ENCODE measurements around the gene MED8. TPM values are rescaled to one million over a fixed set of nuclear protein-coding genes. Genes with fewer than 3 reads are reported as not detected.

MED8 gene
- total and polyA plus RNA-seq, 9 of the 15 experiments (the other 6 are each of a cell fraction or from before 2014, with no cell fraction given): 23.0 to 120 (median 56.4) TPM

DNA sequence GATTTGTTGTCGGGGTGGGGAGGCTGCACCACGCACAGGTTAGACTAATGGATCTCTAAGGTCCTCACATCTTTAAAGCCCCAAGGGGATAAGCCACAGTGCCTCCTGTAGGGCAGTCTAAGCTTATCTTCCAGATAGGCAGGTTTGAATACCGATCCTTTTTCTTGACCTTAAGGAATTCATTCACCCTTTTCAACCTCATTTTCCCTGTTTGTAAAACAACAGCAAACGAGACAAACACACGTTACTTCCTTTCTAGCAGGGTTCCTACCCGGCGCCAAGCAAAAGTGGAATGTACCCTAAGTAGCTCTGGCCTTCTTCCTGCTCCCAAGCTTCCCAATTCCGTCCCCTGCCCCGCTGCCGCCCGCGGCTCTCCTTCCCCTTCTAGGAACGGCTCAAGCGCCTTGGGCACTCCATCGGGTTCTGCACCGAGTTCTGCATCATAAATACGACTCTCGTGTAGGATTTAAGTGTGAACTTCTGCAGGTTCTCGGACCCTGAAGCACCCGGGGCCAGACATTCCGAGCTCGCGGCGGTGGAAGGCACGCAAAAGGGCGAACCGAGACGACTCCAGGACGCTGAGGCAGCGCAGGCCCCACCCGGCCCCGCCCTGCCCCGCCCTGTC, 31.4 kb downstream of the MED8 start (continued):
- TF ChIP-seq, protein P1, sequence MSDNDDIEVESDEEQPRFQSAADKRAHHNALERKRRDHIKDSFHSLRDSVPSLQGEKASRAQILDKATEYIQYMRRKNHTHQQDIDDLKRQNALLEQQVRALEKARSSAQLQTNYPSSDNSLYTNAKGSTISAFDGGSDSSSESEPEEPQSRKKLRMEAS (CRISPR knock-in tag; IDR thresholded peaks at IDR 0.05): no peak
- TF ChIP-seq, protein P2, sequence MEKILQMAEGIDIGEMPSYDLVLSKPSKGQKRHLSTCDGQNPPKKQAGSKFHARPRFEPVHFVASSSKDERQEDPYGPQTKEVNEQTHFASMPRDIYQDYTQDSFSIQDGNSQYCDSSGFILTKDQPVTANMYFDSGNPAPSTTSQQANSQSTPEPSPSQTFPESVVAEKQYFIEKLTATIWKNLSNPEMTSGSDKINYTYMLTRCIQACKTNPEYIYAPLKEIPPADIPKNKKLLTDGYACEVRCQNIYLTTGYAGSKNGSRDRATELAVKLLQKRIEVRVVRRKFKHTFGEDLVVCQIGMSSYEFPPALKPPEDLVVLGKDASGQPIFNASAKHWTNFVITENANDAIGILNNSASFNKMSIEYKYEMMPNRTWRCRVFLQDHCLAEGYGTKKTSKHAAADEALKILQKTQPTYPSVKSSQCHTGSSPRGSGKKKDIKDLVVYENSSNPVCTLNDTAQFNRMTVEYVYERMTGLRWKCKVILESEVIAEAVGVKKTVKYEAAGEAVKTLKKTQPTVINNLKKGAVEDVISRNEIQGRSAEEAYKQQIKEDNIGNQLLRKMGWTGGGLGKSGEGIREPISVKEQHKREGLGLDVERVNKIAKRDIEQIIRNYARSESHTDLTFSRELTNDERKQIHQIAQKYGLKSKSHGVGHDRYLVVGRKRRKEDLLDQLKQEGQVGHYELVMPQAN (IDR thresholded peaks at IDR 0.05; ENCODE audit: borderline replicate concordance): peak; percentile 55; the same call in 1 of the 2 replicates
- peak; percentile 69 for TF ChIP-seq PRDM10 (IDR thresholded peaks at IDR 0.05; ENCODE audit: partially characterized antibody)
- 0 out of 2 replicates have a peak, but pooled peaks have one; percentile 34 for TF ChIP-seq BHLHE40 (IDR thresholded peaks at IDR 0.05; ENCODE audit: low read length)
- peak; percentile 19; the same call in 1 of the 2 replicates for TF ChIP-seq NFIC (IDR thresholded peaks at IDR 0.05)
- TF ChIP-seq PHF20 (IDR thresholded peaks at IDR 0.05; ENCODE audit: partially characterized antibody): peak; percentile 58
- no peak for TF ChIP-seq STAG1 (CRISPR knock-in tag; IDR thresholded peaks at IDR 0.05; ENCODE audit: borderline replicate concordance)
- TF ChIP-seq CXXC5 (CRISPR knock-in tag; IDR thresholded peaks at IDR 0.05): peak; percentile 72; the same call in 1 of the 2 replicates
- TF ChIP-seq TOE1 (IDR thresholded peaks at IDR 0.05; ENCODE audit: borderline replicate concordance): no peak; the same call in 1 of the 2 replicates
- TF ChIP-seq TOE1 (CRISPR knock-in tag; IDR thresholded peaks at IDR 0.05; ENCODE audit: borderline replicate concordance, low read depth): peak; percentile 47; the same call in 1 of the 2 replicates
- no peak for TF ChIP-seq SRSF9 (IDR thresholded peaks at IDR 0.05; ENCODE audit: borderline replicate concordance, low read depth, low read length)
- TF ChIP-seq MLLT1 (IDR thresholded peaks at IDR 0.05): peak in 1 of 2 experiments; percentile 61; a peak in 1 of 4 replicates
- TF ChIP-seq CREB3 (tag; conservative IDR thresholded peaks at IDR 0.05; ENCODE audit: low read depth): no peak
- peak; percentile 30 for TF ChIP-seq SMAD1 (IDR thresholded peaks at IDR 0.05; ENCODE audit: low read depth, low read length, partially characterized antibody)
- peak; percentile 34 for TF ChIP-seq ETV5 (CRISPR knock-in tag; IDR thresholded peaks at IDR 0.05; ENCODE audit: low read depth)
- peak; percentile 1; the same call in 1 of the 2 replicates for TF ChIP-seq JUND (IDR thresholded peaks at IDR 0.05; ENCODE audit: borderline replicate concordance, low read depth, low read length)
- TF ChIP-seq JUND (tag; IDR thresholded peaks at IDR 0.05; ENCODE audit: borderline replicate concordance, low read depth, low read length): no peak
- no peak for TF ChIP-seq MCM5 (IDR thresholded peaks at IDR 0.05; ENCODE audit: low read depth)
- peak; percentile 50; the same call in 1 of the 2 replicates for TF ChIP-seq TRIM28 (IDR thresholded peaks at IDR 0.05)
- peak; percentile 84 for TF ChIP-seq CTBP1 (IDR thresholded peaks at IDR 0.05; ENCODE audit: borderline replicate concordance)
